ENCODE results near the gene DDIAS. TPM values are rescaled to one million over a fixed set of nuclear protein-coding genes. Genes with fewer than 3 reads are reported as not detected.

DDIAS gene
- 3.1 TPM for polyA plus RNA-seq (2012; ENCODE audit: insufficient read length, low read depth)

GRCh38 chr11:82901165-82901921 is at the start of gene DDIAS:
DDIAS (plus strand) TSS chr11:82901736; CDS start chr11:82914739, 13,003 bp downstream.
- TF ChIP-seq SIN3A (IDR thresholded peaks at IDR 0.05; ENCODE audit: borderline replicate concordance, insufficient read depth, low read length): peak; percentile 95
- peak; percentile 90 for TF ChIP-seq POLR2AphosphoS5 (IDR thresholded peaks at IDR 0.05; ENCODE audit: low read depth, low read length)
- 0 out of 2 replicates have a peak, but pooled peaks have one; percentile 75 for TF ChIP-seq TAF1 (IDR thresholded peaks at IDR 0.05; ENCODE audit: borderline replicate concordance, insufficient read depth, low read length)
- no peak for TF ChIP-seq FOXP2 (optimal IDR thresholded peaks at IDR 0.05; ENCODE audit: borderline replicate concordance, extremely low read depth, extremely low read length, insufficient read depth)

- TF ChIP-seq FOXP2 (optimal IDR thresholded peaks at IDR 0.05; ENCODE audit: borderline replicate concordance, extremely low read depth, extremely low read length, insufficient read depth): no peak
- TF ChIP-seq POLR2AphosphoS5 (IDR thresholded peaks at IDR 0.05; ENCODE audit: low read depth, low read length): no peak
- TF ChIP-seq TAF1 (IDR thresholded peaks at IDR 0.05; ENCODE audit: borderline replicate concordance, insufficient read depth, low read length): no peak
- TF ChIP-seq REST (IDR thresholded peaks at IDR 0.05; ENCODE audit: insufficient read depth in 1 of 2, low read depth in 2 of 2, low read length in 2 of 2): no peak
- TF ChIP-seq SIN3A (IDR thresholded peaks at IDR 0.05; ENCODE audit: borderline replicate concordance, insufficient read depth, low read length): no peak
These were observed 47.3 kb upstream of the DDIAS start for GRCh38 chr11:82854242-82854641.

GRCh38 chr11:82855616-82856015 is 45.9 kb upstream of the DDIAS start:
- TF ChIP-seq FOXP2 (optimal IDR thresholded peaks at IDR 0.05; ENCODE audit: borderline replicate concordance, extremely low read depth, extremely low read length, insufficient read depth) (no peak), TAF1 (IDR thresholded peaks at IDR 0.05; ENCODE audit: borderline replicate concordance, insufficient read depth, low read length) (no peak), SIN3A (IDR thresholded peaks at IDR 0.05; ENCODE audit: borderline replicate concordance, insufficient read depth, low read length) (no peak), POLR2AphosphoS5 (IDR thresholded peaks at IDR 0.05; ENCODE audit: low read depth, low read length) (no peak), REST (IDR thresholded peaks at IDR 0.05; ENCODE audit: insufficient read depth in 1 of 2, low read depth in 2 of 2, low read length in 2 of 2) (no peak)

- TF ChIP-seq REST (IDR thresholded peaks at IDR 0.05; ENCODE audit: insufficient read depth in 1 of 2, low read depth in 2 of 2, low read length in 2 of 2) (no peak), TAF1 (IDR thresholded peaks at IDR 0.05; ENCODE audit: borderline replicate concordance, insufficient read depth, low read length) (no peak), FOXP2 (optimal IDR thresholded peaks at IDR 0.05; ENCODE audit: borderline replicate concordance, extremely low read depth, extremely low read length, insufficient read depth) (no peak), POLR2AphosphoS5 (IDR thresholded peaks at IDR 0.05; ENCODE audit: low read depth, low read length) (no peak), SIN3A (IDR thresholded peaks at IDR 0.05; ENCODE audit: borderline replicate concordance, insufficient read depth, low read length) (no peak)
These were observed 44.4 kb upstream of the DDIAS start for GRCh38 chr11:82857145-82857544.

- TF ChIP-seq REST (IDR thresholded peaks at IDR 0.05; ENCODE audit: insufficient read depth in 1 of 2, low read depth in 2 of 2, low read length in 2 of 2) (no peak), SIN3A (IDR thresholded peaks at IDR 0.05; ENCODE audit: borderline replicate concordance, insufficient read depth, low read length) (no peak), POLR2AphosphoS5 (IDR thresholded peaks at IDR 0.05; ENCODE audit: low read depth, low read length) (no peak), TAF1 (IDR thresholded peaks at IDR 0.05; ENCODE audit: borderline replicate concordance, insufficient read depth, low read length) (no peak), FOXP2 (optimal IDR thresholded peaks at IDR 0.05; ENCODE audit: borderline replicate concordance, extremely low read depth, extremely low read length, insufficient read depth) (no peak)
These were observed 43.4 kb upstream of the DDIAS start for GRCh38 chr11:82858133-82858532.

Measured in PFSK-1 (cell line).